ENCODE data around the gene HCN1. TPM values are rescaled to one million over a fixed set of nuclear protein-coding genes. Genes with fewer than 3 reads are reported as not detected.

The HCN1 gene
- total RNA-seq, 4 donors from 2014 or later: 0.16 TPM; not detected in 3

GRCh38 chr5:45284436-45284835 lies 411.7 kb downstream of the HCN1 start:
- intact Hi-C loops (cut with DNase I; ENCODE audit: low total_unique reads): no loop called here
- 67 to 70% methylated on average over 1 of the region's 1 CpG for WGBS, 2 donors (ENCODE audit: low coverage in 1 of 2)
- no peak overlapping the region for H3K27ac ChIP-seq

GRCh38 chr5:45281081-45281480 lies 415.1 kb downstream of the HCN1 start:
- intact Hi-C loops (cut with DNase I; ENCODE audit: low total_unique reads) (no loop called here), in situ Hi-C loops (cut with MboI; ENCODE audit: low pct_ligation_motif_present in 1 of 4, low pct_unique_long_range_greater_than_20kb in 1 of 4, low sequenced_read_pairs in 3 of 4) (no loop called here)
- Histone ChIP-seq H3K36me3 (no peaks in the 10 kb centered on the region), H3K9me3 (no peaks in the 10 kb centered on the region), H3K27me3 (no peaks in the 10 kb centered on the region), H3K27ac (no peak overlapping the region), H3K4me3 (no peak overlapping the region), H3K4me1 (no peaks in the 10 kb centered on the region)
- no peak for DNase-seq
- 50 to 59% methylated on average over 2 of the region's 2 CpGs for WGBS, 2 donors (ENCODE audit: low coverage in 1 of 2)
- TF ChIP-seq POLR2AphosphoS5 (IDR thresholded peaks at IDR 0.05) (no peak), CTCF (IDR thresholded peaks at IDR 0.05) (no peak), POLR2A (IDR thresholded peaks at IDR 0.05) (no peak), EP300 (IDR thresholded peaks at IDR 0.05; ENCODE audit: low read depth) (no peak)

More at GRCh38 chr5:45284436-45284835, 411.7 kb downstream of the HCN1 start:
- TF ChIP-seq CTCF (IDR thresholded peaks at IDR 0.05): no peak
- TF ChIP-seq POLR2A (IDR thresholded peaks at IDR 0.05): no peak
- TF ChIP-seq EP300 (IDR thresholded peaks at IDR 0.05; ENCODE audit: low read depth): no peak
- no peak for TF ChIP-seq POLR2AphosphoS5 (IDR thresholded peaks at IDR 0.05)
- no peaks in the 10 kb centered on the region for H3K27me3 ChIP-seq
- no peaks in the 10 kb centered on the region for H3K36me3 ChIP-seq
- no peak overlapping the region for H3K4me3 ChIP-seq
- H3K9me3 ChIP-seq: no peaks in the 10 kb centered on the region
- no peaks in the 10 kb centered on the region for H3K4me1 ChIP-seq
- no peak for DNase-seq
- in situ Hi-C loops (cut with MboI; ENCODE audit: low pct_ligation_motif_present in 1 of 4, low pct_unique_long_range_greater_than_20kb in 1 of 4, low sequenced_read_pairs in 3 of 4): no loop called here

GRCh38 chr5:45279109-45279508 lies 417.1 kb downstream of the HCN1 start:
- Histone ChIP-seq H3K4me1 (peaks cover 0 to 7% (median 3%) of the 10 kb centered on the region in 4 donors), H3K27me3 (no peaks in the 10 kb centered on the region), H3K27ac (no peak overlapping the region), H3K4me3 (no peak overlapping the region), H3K9me3 (no peaks in the 10 kb centered on the region), H3K36me3 (no peaks in the 10 kb centered on the region)
- TF ChIP-seq CTCF (IDR thresholded peaks at IDR 0.05): no peak
- no peak for TF ChIP-seq POLR2A (IDR thresholded peaks at IDR 0.05)
- no peak for DNase-seq
- in situ Hi-C loops (cut with MboI; ENCODE audit: low pct_ligation_motif_present in 1 of 4, low pct_unique_long_range_greater_than_20kb in 1 of 4, low sequenced_read_pairs in 3 of 4) (no loop called here), intact Hi-C loops (cut with DNase I; ENCODE audit: low total_unique reads) (no loop called here)
- WGBS, 2 donors (ENCODE audit: low coverage in 1 of 2): 0 to 25% methylated on average over 1 of the region's 1 CpG

GRCh38 chr5:45277860-45278259 lies 418.3 kb downstream of the HCN1 start:
- peaks cover 0 to 16% (median 7%) of the 10 kb centered on the region in 4 donors for H3K4me1 ChIP-seq
- no peak overlapping the region for H3K4me3 ChIP-seq
- 53 to 75% methylated on average over 2 of the region's 2 CpGs for WGBS, 2 donors (ENCODE audit: low coverage in 1 of 2)
- H3K9me3 ChIP-seq: no peaks in the 10 kb centered on the region
- intact Hi-C loops (cut with DNase I; ENCODE audit: low total_unique reads): no loop called here
- no peak overlapping the region for H3K27ac ChIP-seq
- DNase-seq: no peak
- TF ChIP-seq EP300 (IDR thresholded peaks at IDR 0.05; ENCODE audit: low read depth) (no peak), POLR2AphosphoS5 (IDR thresholded peaks at IDR 0.05) (no peak), POLR2A (IDR thresholded peaks at IDR 0.05) (no peak), CTCF (IDR thresholded peaks at IDR 0.05) (no peak)
- no peaks in the 10 kb centered on the region for H3K27me3 ChIP-seq
- in situ Hi-C loops (cut with MboI; ENCODE audit: low pct_ligation_motif_present in 1 of 4, low pct_unique_long_range_greater_than_20kb in 1 of 4, low sequenced_read_pairs in 3 of 4): no loop called here
- no peaks in the 10 kb centered on the region for H3K36me3 ChIP-seq

Data from transverse colon (tissue), 4 donors.